ENCODE data around the gene CAPSL. TPM values are rescaled to one million over a fixed set of nuclear protein-coding genes. Genes with fewer than 3 reads are reported as not detected.
"Not testable (repeated sequence)": the region's sequence is repeated elsewhere in the genome, so short reads cannot be mapped to it uniquely, and the experiment has no call there.

CAPSL gene
- total RNA-seq, result 1 to 10 TPM; 3.5 to 4.5 TPM
- polyA plus RNA-seq (ENCODE audit: insufficient read depth, low read depth, low replicate concordance), result 28.5 TPM
- long read RNA-seq, donor 1, result 0 reads
- long read RNA-seq, donor 2, result 0 reads

DNA sequence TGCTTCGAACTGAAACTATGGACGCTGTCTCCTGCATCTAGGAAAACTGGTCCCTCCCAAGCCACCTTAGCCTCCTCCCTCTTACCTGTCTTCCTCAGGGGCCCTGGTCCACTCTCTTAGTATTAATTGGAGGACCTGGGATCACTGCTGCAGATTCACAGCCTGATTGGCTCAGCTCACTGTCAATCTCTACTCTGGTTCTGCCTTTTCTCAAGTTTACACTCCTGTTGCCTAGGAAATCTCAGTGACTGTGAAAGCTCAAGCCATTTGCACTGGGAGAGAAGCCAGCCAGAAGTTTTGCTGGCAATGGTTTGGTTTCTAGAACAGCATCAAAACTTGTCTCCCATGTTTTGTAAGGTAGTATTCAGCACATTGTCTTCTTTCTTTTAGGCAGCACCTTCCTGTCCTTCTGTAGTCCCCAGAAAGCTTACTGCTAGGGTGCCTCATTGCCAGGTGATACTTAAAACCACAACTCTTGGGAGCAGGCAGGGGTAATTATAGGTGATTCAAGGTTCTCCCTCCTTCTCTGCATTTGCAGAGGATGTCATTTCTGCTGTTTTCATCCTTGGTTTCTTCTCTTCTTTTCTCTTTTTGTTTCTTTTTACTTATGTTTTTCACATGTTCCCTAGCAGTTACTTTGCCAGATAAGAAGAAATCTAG, at the start of gene CAPSL:
Gene CAPSL (minus strand): TSS at position 55 of the 660 bp plus-strand sequence. CDS start 17,502 bp downstream, outside the sequence.
- peaks cover 7% of the 10 kb centered on the region for H3K4me1 ChIP-seq
- H3K4me3 ChIP-seq, result no peak within 1 kb of the TSS
- 40 to 59% methylated on average over 2 of the region's 2 CpGs for WGBS, 2 donors
- DNase-seq, result peak; percentile 84
- H3K27ac ChIP-seq, result no peak within 1 kb of the TSS
- intact Hi-C loops (cut with DNase I; ENCODE audit: low total_unique reads), result no loop called here
- no peaks in the 10 kb centered on the region for H3K36me3 ChIP-seq (ENCODE audit: low read depth, missing control alignments)
- no peaks in the 10 kb centered on the region for H3K27me3 ChIP-seq
- no peaks in the 10 kb centered on the region for H3K9me3 ChIP-seq
- no peak for TF ChIP-seq POLR2A (IDR thresholded peaks at IDR 0.05)
- TF ChIP-seq, protein P1, sequence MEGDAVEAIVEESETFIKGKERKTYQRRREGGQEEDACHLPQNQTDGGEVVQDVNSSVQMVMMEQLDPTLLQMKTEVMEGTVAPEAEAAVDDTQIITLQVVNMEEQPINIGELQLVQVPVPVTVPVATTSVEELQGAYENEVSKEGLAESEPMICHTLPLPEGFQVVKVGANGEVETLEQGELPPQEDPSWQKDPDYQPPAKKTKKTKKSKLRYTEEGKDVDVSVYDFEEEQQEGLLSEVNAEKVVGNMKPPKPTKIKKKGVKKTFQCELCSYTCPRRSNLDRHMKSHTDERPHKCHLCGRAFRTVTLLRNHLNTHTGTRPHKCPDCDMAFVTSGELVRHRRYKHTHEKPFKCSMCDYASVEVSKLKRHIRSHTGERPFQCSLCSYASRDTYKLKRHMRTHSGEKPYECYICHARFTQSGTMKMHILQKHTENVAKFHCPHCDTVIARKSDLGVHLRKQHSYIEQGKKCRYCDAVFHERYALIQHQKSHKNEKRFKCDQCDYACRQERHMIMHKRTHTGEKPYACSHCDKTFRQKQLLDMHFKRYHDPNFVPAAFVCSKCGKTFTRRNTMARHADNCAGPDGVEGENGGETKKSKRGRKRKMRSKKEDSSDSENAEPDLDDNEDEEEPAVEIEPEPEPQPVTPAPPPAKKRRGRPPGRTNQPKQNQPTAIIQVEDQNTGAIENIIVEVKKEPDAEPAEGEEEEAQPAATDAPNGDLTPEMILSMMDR (IDR thresholded peaks at IDR 0.05), result no peak

DNA sequence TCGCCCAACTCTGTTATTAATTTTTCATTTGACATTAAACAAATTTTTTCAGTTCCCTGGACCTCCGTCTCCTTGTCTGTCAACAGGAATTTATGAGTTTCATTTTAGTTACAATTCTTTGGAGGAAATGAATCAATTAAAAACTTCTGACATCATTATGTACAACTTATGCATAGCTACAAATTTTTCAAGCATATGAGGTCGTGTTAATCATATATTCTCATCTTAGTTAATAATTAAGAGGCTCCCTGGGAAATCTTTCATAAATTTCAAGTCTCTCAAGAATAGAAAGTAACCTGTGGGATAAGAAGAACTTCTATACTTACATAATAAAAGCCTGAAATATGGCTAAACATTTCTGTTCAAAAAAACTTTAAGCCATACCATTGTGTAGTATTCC, 49.4 kb upstream of the CAPSL start:
- WGBS, 2 donors, result 63 to 66% methylated on average over 3 of the region's 3 CpGs
- Histone ChIP-seq H3K36me3 (ENCODE audit: low read depth, missing control alignments) (no peaks in the 10 kb centered on the region), H3K4me3 (no peak overlapping the region), H3K27me3 (no peaks in the 10 kb centered on the region), H3K27ac (no peak overlapping the region), H3K4me1 (no peaks in the 10 kb centered on the region), H3K9me3 (no peaks in the 10 kb centered on the region)
- intact Hi-C loops (cut with DNase I; ENCODE audit: low total_unique reads), result no loop called here
- DNase-seq, result no peak
- TF ChIP-seq POLR2A (IDR thresholded peaks at IDR 0.05), result no peak
- TF ChIP-seq, protein P1 (IDR thresholded peaks at IDR 0.05), result no peak

DNA sequence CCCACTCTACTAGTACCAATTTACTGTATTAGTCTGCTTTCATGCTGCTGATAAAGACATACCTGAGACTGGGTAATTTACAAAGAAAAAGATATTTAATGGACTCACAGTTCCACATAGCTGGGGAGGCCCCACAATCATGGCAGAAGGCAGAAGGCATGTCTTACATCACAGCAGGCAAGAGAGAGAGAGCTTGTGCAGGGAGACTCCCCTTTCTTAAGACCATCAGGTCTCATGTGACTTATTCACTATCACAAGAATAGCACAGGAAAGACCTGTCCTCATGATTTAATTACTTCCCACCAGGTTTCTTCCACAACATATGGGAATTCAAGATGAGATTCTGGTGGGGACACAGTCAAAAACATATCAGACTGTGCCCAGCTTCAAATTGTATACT, 41.3 kb upstream of the CAPSL start:
- no peak overlapping the region for H3K27ac ChIP-seq
- DNase-seq, result no peak
- no peak for TF ChIP-seq POLR2A (IDR thresholded peaks at IDR 0.05)
- TF ChIP-seq, protein P1 (IDR thresholded peaks at IDR 0.05), result no peak
- H3K4me3 ChIP-seq, result no peak overlapping the region
- no peaks in the 10 kb centered on the region for H3K36me3 ChIP-seq (ENCODE audit: low read depth, missing control alignments)
- H3K4me1 ChIP-seq, result no peaks in the 10 kb centered on the region
- intact Hi-C loops (cut with DNase I; ENCODE audit: low total_unique reads), result no loop called here
- no peaks in the 10 kb centered on the region for H3K9me3 ChIP-seq
- H3K27me3 ChIP-seq, result no peaks in the 10 kb centered on the region

DNA sequence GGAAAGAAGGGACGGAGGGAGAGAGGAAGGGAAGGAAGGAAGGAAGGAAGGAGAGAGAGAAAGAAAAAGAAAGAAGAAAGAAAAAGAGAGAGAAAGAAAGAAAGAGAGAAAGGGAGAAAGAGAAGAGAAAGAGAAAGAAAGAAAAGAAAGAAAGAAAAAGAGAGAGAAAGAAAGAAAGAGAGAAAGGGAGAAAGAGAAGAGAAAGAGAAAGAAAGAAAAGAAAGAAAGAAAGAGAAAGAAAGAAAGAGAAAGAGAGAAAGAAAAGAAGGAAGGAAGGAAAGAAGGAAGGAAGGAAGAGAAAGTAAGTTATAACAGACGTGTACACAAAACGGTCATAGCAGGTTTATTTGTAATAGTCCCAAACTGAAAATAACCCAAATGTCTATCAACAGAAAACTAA, 38.4 kb upstream of the CAPSL start:
- H3K4me3 ChIP-seq; H3K9me3 ChIP-seq; H3K36me3 ChIP-seq (ENCODE audit: low read depth, missing control alignments); intact Hi-C loops (cut with DNase I; ENCODE audit: low total_unique reads); H3K27me3 ChIP-seq; DNase-seq; H3K4me1 ChIP-seq; H3K27ac ChIP-seq: not testable (repeated sequence)
- WGBS, 2 donors, result 50 to 57% methylated on average over 3 of the region's 3 CpGs

DNA sequence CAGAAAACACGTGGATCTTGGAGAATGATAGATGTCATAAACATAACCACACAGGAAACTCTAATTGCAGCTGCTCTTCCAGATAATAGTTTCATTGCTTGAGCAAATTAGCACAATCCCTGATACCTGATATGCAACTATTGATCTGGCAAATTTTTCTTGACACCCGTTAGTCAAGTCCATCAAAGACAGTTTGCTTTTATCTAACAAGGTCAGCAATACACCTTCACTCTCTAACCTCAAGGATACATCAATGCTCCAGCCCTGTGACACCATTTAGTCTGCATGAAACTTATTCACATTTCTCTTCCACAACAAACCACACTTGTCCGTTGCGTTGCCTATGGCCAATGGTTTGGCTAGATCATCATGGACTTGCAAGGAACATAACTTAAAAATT, 36.1 kb upstream of the CAPSL start:
- intact Hi-C loops (cut with DNase I; ENCODE audit: low total_unique reads), result no loop called here
- no peaks in the 10 kb centered on the region for H3K4me1 ChIP-seq
- no peaks in the 10 kb centered on the region for H3K36me3 ChIP-seq (ENCODE audit: low read depth, missing control alignments)
- no peaks in the 10 kb centered on the region for H3K9me3 ChIP-seq
- no peaks in the 10 kb centered on the region for H3K27me3 ChIP-seq
- TF ChIP-seq, protein P1 (IDR thresholded peaks at IDR 0.05), result no peak
- no peak for TF ChIP-seq POLR2A (IDR thresholded peaks at IDR 0.05)
- H3K4me3 ChIP-seq, result no peak overlapping the region
- DNase-seq, result no peak
- 78 to 86% methylated on average over 4 of the region's 4 CpGs for WGBS, 2 donors
- no peak overlapping the region for H3K27ac ChIP-seq

All from testis (tissue), 5 donors.